Measurements from ENCODE around the gene PCDH19.

Gene PCDH19

DNA sequence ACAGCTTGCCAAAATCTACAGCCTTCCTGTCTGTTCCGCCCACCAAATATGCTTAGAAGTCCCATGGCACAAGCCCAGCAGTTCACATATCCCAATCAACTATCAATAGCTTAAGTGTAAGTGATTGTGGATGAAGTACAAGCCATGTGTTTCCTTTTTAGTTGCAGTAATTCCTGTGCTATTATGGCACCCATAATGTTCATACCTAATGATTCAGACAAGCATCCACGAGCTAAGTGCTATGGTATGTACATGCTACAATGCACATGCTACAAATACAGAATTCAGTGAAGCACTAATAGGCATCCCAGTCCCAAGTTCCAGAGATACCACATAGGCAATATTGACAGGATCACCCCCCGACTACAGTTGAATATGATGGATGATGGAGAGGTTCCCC, 94.5 kb downstream of the PCDH19 start:
- H3K9me3 ChIP-seq (ENCODE audit: control insufficient read depth in 1 of 2, low read length in 2 of 2) = no peaks in the 10 kb centered on the region
- H3K36me3 ChIP-seq (ENCODE audit: control insufficient read depth in 1 of 2, insufficient read depth in 2 of 2, low read length in 2 of 2) = no peaks in the 10 kb centered on the region
- H3K4me1 ChIP-seq (ENCODE audit: control insufficient read depth in 1 of 2, insufficient read depth in 2 of 2, low read length in 2 of 2) = no peaks in the 10 kb centered on the region
- no peak overlapping the region for H3K27ac ChIP-seq (ENCODE audit: low read depth, low read length)
- H3K9ac ChIP-seq (ENCODE audit: low read depth in 1 of 2, low read length in 2 of 2) = no peak overlapping the region
- H3K27me3 ChIP-seq (ENCODE audit: control insufficient read depth in 1 of 2, insufficient read depth in 2 of 2, low read length in 2 of 2) = no peaks in the 10 kb centered on the region
- no peak overlapping the region for H3K4me3 ChIP-seq (ENCODE audit: low read depth in 1 of 2, low read length in 2 of 2)

DNA sequence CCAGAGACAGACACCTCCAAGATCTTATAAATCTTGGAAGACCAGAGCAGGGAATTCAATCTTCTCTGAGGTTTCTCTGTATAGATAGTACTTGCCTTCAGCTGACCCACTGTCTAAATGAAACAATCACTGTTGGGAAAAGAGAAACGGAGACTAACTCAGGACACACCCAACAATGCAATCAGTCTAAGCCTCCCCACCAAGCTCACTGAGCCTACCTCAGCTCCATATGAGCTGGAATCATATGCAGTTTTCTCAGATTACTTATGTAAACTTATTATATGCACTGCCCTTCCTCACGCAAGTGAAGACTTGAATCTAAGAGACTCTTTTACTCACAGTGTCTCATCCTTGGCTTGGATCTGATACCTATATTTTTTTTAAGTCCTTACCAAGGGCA, 110.5 kb downstream of the PCDH19 start:
- H3K27me3 ChIP-seq (ENCODE audit: control insufficient read depth in 1 of 2, insufficient read depth in 2 of 2, low read length in 2 of 2) = no peaks in the 10 kb centered on the region
- no peaks in the 10 kb centered on the region for H3K9me3 ChIP-seq (ENCODE audit: control insufficient read depth in 1 of 2, low read length in 2 of 2)
- H3K9ac ChIP-seq (ENCODE audit: low read depth in 1 of 2, low read length in 2 of 2) = no peak overlapping the region
- no peaks in the 10 kb centered on the region for H3K36me3 ChIP-seq (ENCODE audit: control insufficient read depth in 1 of 2, insufficient read depth in 2 of 2, low read length in 2 of 2)
- H3K4me1 ChIP-seq (ENCODE audit: control insufficient read depth in 1 of 2, insufficient read depth in 2 of 2, low read length in 2 of 2) = no peaks in the 10 kb centered on the region
- H3K4me3 ChIP-seq (ENCODE audit: low read depth in 1 of 2, low read length in 2 of 2) = no peak overlapping the region
- H3K27ac ChIP-seq (ENCODE audit: low read depth, low read length) = no peak overlapping the region

DNA sequence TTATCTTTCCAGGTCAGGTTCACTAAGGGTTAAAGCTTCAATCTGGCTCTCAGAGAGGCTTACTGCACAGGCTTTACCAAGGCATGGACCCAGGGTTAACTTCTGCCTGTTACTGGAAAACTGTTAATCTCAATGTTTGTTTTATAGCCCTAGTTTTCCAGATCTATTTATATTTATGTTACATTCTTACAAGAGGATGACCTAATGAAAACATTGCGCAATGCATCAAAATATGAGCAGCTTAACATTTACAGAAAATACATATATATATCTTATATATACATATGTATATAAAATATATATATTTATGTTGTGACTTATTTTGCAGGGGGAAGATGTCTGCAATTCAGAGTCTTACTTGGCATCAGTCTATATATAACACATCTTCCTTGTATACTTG, 112.3 kb downstream of the PCDH19 start:
- H3K4me1 ChIP-seq (ENCODE audit: control insufficient read depth in 1 of 2, insufficient read depth in 2 of 2, low read length in 2 of 2) = no peaks in the 10 kb centered on the region
- H3K9ac ChIP-seq (ENCODE audit: low read depth in 1 of 2, low read length in 2 of 2) = no peak overlapping the region
- H3K4me3 ChIP-seq (ENCODE audit: low read depth in 1 of 2, low read length in 2 of 2) = no peak overlapping the region
- no peak overlapping the region for H3K27ac ChIP-seq (ENCODE audit: low read depth, low read length)
- no peaks in the 10 kb centered on the region for H3K27me3 ChIP-seq (ENCODE audit: control insufficient read depth in 1 of 2, insufficient read depth in 2 of 2, low read length in 2 of 2)
- no peaks in the 10 kb centered on the region for H3K36me3 ChIP-seq (ENCODE audit: control insufficient read depth in 1 of 2, insufficient read depth in 2 of 2, low read length in 2 of 2)
- H3K9me3 ChIP-seq (ENCODE audit: control insufficient read depth in 1 of 2, low read length in 2 of 2) = no peaks in the 10 kb centered on the region

DNA sequence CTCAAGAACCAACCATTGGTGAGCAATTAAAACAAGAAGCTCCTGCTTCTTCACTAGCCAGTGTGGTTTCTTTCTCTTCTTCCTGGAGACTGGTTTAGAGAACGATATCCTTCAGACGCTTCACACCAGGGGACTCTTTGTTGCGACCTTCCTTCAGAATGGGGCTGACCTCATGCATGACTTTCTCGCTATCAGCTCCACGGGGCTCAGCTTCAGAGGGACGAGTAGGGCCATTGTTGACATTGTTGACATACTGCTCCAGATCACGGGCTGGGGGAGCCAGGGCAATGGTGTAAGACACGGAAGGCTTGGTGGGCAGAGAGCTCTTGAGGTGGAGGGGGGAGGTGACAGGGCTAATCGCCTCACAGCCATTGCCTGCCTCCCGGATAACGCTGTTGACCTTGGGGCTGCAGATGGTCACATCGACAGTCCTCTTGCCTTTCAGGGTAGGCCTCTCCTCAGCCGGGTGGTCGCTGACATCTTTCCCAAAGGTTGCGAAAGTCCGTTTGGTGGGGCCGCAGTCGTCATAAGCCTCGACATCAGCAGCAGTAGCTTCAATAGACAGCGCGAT, 113.8 kb downstream of the PCDH19 start:
- H3K4me1 ChIP-seq (ENCODE audit: control insufficient read depth in 1 of 2, insufficient read depth in 2 of 2, low read length in 2 of 2) = no peaks in the 10 kb centered on the region
- H3K27ac ChIP-seq (ENCODE audit: low read depth, low read length) = no peak overlapping the region
- no peaks in the 10 kb centered on the region for H3K27me3 ChIP-seq (ENCODE audit: control insufficient read depth in 1 of 2, insufficient read depth in 2 of 2, low read length in 2 of 2)
- no peaks in the 10 kb centered on the region for H3K36me3 ChIP-seq (ENCODE audit: control insufficient read depth in 1 of 2, insufficient read depth in 2 of 2, low read length in 2 of 2)
- H3K9me3 ChIP-seq (ENCODE audit: control insufficient read depth in 1 of 2, low read length in 2 of 2) = no peaks in the 10 kb centered on the region
- no peak overlapping the region for H3K9ac ChIP-seq (ENCODE audit: low read depth in 1 of 2, low read length in 2 of 2)
- H3K4me3 ChIP-seq (ENCODE audit: low read depth in 1 of 2, low read length in 2 of 2) = no peak overlapping the region

DNA sequence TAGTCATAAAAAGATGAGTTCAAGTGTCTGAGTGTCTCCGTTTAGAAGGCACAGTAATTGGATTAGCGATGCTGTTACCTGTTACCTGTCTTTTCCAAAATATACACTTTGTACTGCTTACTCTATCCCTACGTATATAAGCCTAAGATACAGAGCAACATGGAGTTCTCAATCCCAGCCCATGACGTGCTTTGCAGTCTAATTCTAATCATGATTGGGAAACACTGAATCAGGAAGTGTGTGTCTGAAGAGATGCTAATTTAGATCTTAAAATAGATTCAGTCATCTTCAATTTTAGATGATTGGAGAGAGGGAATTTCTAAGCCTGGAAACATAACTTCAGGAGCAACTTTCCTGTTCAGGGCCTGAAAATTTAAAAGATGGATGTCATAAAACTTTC, 115.1 kb downstream of the PCDH19 start:
- H3K27me3 ChIP-seq (ENCODE audit: control insufficient read depth in 1 of 2, insufficient read depth in 2 of 2, low read length in 2 of 2) = no peaks in the 10 kb centered on the region
- no peaks in the 10 kb centered on the region for H3K4me1 ChIP-seq (ENCODE audit: control insufficient read depth in 1 of 2, insufficient read depth in 2 of 2, low read length in 2 of 2)
- no peaks in the 10 kb centered on the region for H3K9me3 ChIP-seq (ENCODE audit: control insufficient read depth in 1 of 2, low read length in 2 of 2)
- H3K36me3 ChIP-seq (ENCODE audit: control insufficient read depth in 1 of 2, insufficient read depth in 2 of 2, low read length in 2 of 2) = no peaks in the 10 kb centered on the region
- H3K27ac ChIP-seq (ENCODE audit: low read depth, low read length) = no peak overlapping the region
- no peak overlapping the region for H3K9ac ChIP-seq (ENCODE audit: low read depth in 1 of 2, low read length in 2 of 2)
- no peak overlapping the region for H3K4me3 ChIP-seq (ENCODE audit: low read depth in 1 of 2, low read length in 2 of 2)

DNA sequence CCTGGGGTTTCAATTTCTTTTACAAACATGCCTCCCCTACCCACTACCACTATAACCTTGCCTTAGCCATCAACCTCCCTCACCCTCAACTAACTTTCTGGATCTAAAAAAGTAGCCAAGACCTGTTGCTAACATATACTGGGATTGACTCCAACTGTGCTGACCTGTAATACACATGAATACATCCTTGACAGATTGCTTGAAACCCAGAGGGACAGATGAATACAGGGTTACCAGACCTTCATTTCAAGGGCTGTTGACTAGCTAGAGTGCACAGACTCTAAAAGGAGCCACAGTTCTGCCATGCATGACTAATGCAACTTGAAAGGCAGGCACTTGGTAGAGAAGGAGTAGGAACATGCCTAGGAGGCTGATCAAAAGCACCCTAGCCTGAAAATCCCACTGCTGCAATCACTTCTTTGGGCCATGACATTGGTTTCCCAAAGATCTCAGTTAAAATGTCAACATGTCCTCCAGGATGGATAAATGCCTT, 121.0 kb downstream of the PCDH19 start:
- no peak overlapping the region for H3K27ac ChIP-seq (ENCODE audit: low read depth, low read length)
- no peaks in the 10 kb centered on the region for H3K36me3 ChIP-seq (ENCODE audit: control insufficient read depth in 1 of 2, insufficient read depth in 2 of 2, low read length in 2 of 2)
- H3K4me1 ChIP-seq (ENCODE audit: control insufficient read depth in 1 of 2, insufficient read depth in 2 of 2, low read length in 2 of 2) = no peaks in the 10 kb centered on the region
- no peaks in the 10 kb centered on the region for H3K27me3 ChIP-seq (ENCODE audit: control insufficient read depth in 1 of 2, insufficient read depth in 2 of 2, low read length in 2 of 2)
- no peaks in the 10 kb centered on the region for H3K9me3 ChIP-seq (ENCODE audit: control insufficient read depth in 1 of 2, low read length in 2 of 2)
- H3K4me3 ChIP-seq (ENCODE audit: low read depth in 1 of 2, low read length in 2 of 2) = no peak overlapping the region
- no peak overlapping the region for H3K9ac ChIP-seq (ENCODE audit: low read depth in 1 of 2, low read length in 2 of 2)

DNA sequence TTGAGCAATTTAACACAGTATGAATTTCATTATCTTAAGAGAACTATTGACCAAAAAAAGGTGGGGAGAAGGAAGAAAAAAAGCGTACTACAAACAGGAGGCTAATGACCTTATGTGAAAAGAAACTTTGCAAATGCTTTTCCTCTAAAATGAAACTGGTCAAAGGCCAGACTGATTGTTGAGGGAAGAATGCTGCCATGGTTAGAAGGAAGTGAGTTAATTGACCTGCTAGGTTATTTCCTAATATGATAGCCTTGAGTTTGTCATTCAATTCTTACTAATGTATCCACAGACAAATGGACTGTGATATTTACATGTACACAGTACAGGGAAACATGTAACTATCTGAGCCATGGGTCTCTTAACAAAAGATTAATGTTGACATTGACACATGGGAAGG, 132.8 kb downstream of the PCDH19 start:
- Histone ChIP-seq H3K9ac (ENCODE audit: low read depth in 1 of 2, low read length in 2 of 2) (no peak overlapping the region), H3K4me1 (ENCODE audit: control insufficient read depth in 1 of 2, insufficient read depth in 2 of 2, low read length in 2 of 2) (no peaks in the 10 kb centered on the region), H3K9me3 (ENCODE audit: control insufficient read depth in 1 of 2, low read length in 2 of 2) (no peaks in the 10 kb centered on the region), H3K36me3 (ENCODE audit: control insufficient read depth in 1 of 2, insufficient read depth in 2 of 2, low read length in 2 of 2) (no peaks in the 10 kb centered on the region), H3K27ac (ENCODE audit: low read depth, low read length) (no peak overlapping the region), H3K4me3 (ENCODE audit: low read depth in 1 of 2, low read length in 2 of 2) (no peak overlapping the region), H3K27me3 (ENCODE audit: control insufficient read depth in 1 of 2, insufficient read depth in 2 of 2, low read length in 2 of 2) (no peaks in the 10 kb centered on the region)

DNA sequence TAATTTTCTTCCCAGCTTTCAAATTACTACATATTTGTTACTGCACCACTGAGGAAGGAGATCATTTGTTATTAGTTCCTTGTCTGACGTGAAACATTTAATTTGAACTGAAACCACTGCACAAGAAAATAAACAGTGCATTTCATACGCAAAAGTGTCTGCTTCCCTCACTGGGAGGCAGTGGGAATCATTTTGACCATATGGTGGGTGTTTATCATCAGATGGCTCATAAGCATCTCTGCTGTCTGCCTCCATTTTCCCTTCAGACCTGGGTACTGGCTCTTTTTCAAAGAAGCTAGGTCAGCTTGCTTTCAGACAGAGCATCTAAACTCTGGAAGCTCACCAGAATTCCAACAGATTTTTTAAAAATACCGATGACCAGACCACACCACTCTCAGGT, 135.2 kb downstream of the PCDH19 start:
- no peaks in the 10 kb centered on the region for H3K9me3 ChIP-seq (ENCODE audit: control insufficient read depth in 1 of 2, low read length in 2 of 2)
- no peak overlapping the region for H3K9ac ChIP-seq (ENCODE audit: low read depth in 1 of 2, low read length in 2 of 2)
- no peaks in the 10 kb centered on the region for H3K27me3 ChIP-seq (ENCODE audit: control insufficient read depth in 1 of 2, insufficient read depth in 2 of 2, low read length in 2 of 2)
- H3K4me3 ChIP-seq (ENCODE audit: low read depth in 1 of 2, low read length in 2 of 2) = no peak overlapping the region
- H3K36me3 ChIP-seq (ENCODE audit: control insufficient read depth in 1 of 2, insufficient read depth in 2 of 2, low read length in 2 of 2) = no peaks in the 10 kb centered on the region
- no peak overlapping the region for H3K27ac ChIP-seq (ENCODE audit: low read depth, low read length)
- H3K4me1 ChIP-seq (ENCODE audit: control insufficient read depth in 1 of 2, insufficient read depth in 2 of 2, low read length in 2 of 2) = no peaks in the 10 kb centered on the region

DNA sequence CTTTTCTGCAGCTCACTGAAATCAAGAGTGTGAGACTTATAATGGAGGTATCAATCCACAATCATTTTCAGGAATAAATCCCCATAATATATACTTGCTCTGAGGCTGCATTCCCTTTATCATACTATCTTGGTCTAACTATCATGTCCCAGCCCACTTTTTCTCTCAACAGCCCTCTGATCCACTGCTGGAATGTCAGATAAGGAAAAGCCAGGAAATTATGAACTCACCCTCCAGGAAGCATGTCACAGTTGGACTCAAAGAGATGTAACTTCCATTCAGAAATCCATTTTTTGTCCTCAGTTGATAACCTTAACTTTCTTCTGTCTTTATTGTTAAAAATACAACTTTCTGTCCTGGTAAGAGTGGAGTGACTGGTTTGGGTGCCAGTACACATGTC, 144.9 kb downstream of the PCDH19 start:
- no peaks in the 10 kb centered on the region for H3K27me3 ChIP-seq (ENCODE audit: control insufficient read depth in 1 of 2, insufficient read depth in 2 of 2, low read length in 2 of 2)
- no peaks in the 10 kb centered on the region for H3K9me3 ChIP-seq (ENCODE audit: control insufficient read depth in 1 of 2, low read length in 2 of 2)
- no peak overlapping the region for H3K9ac ChIP-seq (ENCODE audit: low read depth in 1 of 2, low read length in 2 of 2)
- no peaks in the 10 kb centered on the region for H3K36me3 ChIP-seq (ENCODE audit: control insufficient read depth in 1 of 2, insufficient read depth in 2 of 2, low read length in 2 of 2)
- H3K27ac ChIP-seq (ENCODE audit: low read depth, low read length) = no peak overlapping the region
- no peaks in the 10 kb centered on the region for H3K4me1 ChIP-seq (ENCODE audit: control insufficient read depth in 1 of 2, insufficient read depth in 2 of 2, low read length in 2 of 2)
- H3K4me3 ChIP-seq (ENCODE audit: low read depth in 1 of 2, low read length in 2 of 2) = no peak overlapping the region

DNA sequence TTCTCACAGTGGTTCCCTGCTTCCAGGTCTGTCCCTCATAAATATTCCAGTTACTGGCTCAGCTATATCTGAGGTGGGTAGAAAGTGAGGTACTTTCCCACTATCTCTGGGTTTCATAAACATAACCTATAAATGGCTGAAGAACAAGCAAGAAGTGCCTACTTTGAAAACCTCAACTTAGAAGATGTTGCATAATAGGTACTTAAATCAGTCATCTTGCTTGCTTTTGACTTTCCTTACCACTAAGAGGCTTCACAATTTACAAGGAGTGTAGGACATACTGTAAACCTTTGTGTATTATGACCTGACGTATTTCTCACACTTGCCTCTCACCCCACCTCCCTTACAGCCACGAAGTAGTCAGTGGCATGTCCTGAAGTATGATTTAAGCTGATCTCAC, 145.9 kb downstream of the PCDH19 start:
- no peaks in the 10 kb centered on the region for H3K27me3 ChIP-seq (ENCODE audit: control insufficient read depth in 1 of 2, insufficient read depth in 2 of 2, low read length in 2 of 2)
- no peaks in the 10 kb centered on the region for H3K4me1 ChIP-seq (ENCODE audit: control insufficient read depth in 1 of 2, insufficient read depth in 2 of 2, low read length in 2 of 2)
- no peaks in the 10 kb centered on the region for H3K9me3 ChIP-seq (ENCODE audit: control insufficient read depth in 1 of 2, low read length in 2 of 2)
- no peak overlapping the region for H3K27ac ChIP-seq (ENCODE audit: low read depth, low read length)
- H3K4me3 ChIP-seq (ENCODE audit: low read depth in 1 of 2, low read length in 2 of 2) = no peak overlapping the region
- H3K36me3 ChIP-seq (ENCODE audit: control insufficient read depth in 1 of 2, insufficient read depth in 2 of 2, low read length in 2 of 2) = no peaks in the 10 kb centered on the region
- no peak overlapping the region for H3K9ac ChIP-seq (ENCODE audit: low read depth in 1 of 2, low read length in 2 of 2)

DNA sequence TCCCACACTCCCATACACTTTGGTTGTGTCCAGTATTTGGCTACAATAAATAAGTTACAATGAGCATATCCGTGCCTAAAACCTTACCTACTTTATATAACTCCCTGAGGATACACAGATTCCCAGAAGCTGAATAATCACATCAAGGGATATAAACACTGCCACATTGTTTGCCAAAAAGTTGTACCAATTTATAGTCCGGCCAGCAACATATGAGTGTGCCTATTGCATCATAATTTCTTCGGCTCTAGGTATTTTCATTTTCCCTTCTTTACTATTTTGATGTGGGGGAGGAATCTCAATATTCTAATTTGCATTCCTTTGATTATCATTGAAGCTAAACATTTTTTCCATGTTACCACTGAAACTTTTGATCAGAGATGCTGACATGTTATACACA, 146.4 kb downstream of the PCDH19 start:
- Histone ChIP-seq H3K27me3 (ENCODE audit: control insufficient read depth in 1 of 2, insufficient read depth in 2 of 2, low read length in 2 of 2) (no peaks in the 10 kb centered on the region), H3K4me1 (ENCODE audit: control insufficient read depth in 1 of 2, insufficient read depth in 2 of 2, low read length in 2 of 2) (no peaks in the 10 kb centered on the region), H3K36me3 (ENCODE audit: control insufficient read depth in 1 of 2, insufficient read depth in 2 of 2, low read length in 2 of 2) (no peaks in the 10 kb centered on the region), H3K4me3 (ENCODE audit: low read depth in 1 of 2, low read length in 2 of 2) (no peak overlapping the region), H3K9me3 (ENCODE audit: control insufficient read depth in 1 of 2, low read length in 2 of 2) (no peaks in the 10 kb centered on the region), H3K9ac (ENCODE audit: low read depth in 1 of 2, low read length in 2 of 2) (no peak overlapping the region), H3K27ac (ENCODE audit: low read depth, low read length) (no peak overlapping the region)

All from duodenal mucosa (tissue), 2 donors.